ENCODE measurements around the gene PITX3.

PITX3 gene

DNA sequence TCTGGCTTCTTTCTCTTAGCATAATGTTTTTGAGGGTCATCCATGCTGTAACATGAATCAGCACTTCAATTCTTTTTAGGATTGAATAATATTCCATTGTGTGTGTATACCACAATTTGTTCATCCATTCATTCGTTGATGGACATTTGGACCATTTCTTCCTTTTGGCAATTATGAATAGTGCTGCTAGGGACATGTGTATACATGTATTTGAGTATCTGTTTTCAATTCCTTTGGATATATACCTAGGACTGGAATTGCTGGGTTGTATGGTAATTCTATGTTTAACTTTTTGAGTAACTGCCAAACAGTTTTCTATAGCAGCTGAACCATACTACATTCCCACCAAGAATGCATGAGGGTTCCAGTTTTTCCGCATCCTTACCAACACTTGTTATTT is 43.2 kb upstream of the PITX3 start:
- no peak overlapping the region for H3K4me3 ChIP-seq (ENCODE audit: low read depth, low read length)
- TF ChIP-seq, protein P1, sequence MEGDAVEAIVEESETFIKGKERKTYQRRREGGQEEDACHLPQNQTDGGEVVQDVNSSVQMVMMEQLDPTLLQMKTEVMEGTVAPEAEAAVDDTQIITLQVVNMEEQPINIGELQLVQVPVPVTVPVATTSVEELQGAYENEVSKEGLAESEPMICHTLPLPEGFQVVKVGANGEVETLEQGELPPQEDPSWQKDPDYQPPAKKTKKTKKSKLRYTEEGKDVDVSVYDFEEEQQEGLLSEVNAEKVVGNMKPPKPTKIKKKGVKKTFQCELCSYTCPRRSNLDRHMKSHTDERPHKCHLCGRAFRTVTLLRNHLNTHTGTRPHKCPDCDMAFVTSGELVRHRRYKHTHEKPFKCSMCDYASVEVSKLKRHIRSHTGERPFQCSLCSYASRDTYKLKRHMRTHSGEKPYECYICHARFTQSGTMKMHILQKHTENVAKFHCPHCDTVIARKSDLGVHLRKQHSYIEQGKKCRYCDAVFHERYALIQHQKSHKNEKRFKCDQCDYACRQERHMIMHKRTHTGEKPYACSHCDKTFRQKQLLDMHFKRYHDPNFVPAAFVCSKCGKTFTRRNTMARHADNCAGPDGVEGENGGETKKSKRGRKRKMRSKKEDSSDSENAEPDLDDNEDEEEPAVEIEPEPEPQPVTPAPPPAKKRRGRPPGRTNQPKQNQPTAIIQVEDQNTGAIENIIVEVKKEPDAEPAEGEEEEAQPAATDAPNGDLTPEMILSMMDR (IDR thresholded peaks at IDR 0.05; ENCODE audit: borderline replicate concordance, insufficient read depth, low read depth, low read length) = no peak

DNA sequence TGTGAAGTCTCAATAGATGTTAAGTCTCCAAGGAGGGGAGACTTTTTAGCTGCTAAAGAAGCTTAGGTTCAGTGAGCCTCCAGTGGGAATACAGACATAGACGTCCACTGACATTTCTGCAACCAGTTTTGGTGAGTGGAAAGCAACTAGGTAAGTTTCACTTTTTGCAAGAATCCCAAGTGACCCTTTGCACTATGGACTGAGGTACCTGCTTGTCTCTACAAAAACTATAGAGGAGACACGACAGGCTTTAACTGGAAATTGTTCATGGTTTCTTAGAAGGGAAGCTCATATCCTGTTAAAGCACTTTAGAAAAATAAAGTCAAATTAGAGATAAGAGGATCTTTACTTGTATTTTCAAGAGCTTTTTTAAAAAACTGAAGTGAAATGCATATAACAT is 42.6 kb upstream of the PITX3 start:
- TF ChIP-seq, protein P1 (IDR thresholded peaks at IDR 0.05; ENCODE audit: borderline replicate concordance, insufficient read depth, low read depth, low read length) = no peak
- H3K4me3 ChIP-seq (ENCODE audit: low read depth, low read length) = no peak overlapping the region

DNA sequence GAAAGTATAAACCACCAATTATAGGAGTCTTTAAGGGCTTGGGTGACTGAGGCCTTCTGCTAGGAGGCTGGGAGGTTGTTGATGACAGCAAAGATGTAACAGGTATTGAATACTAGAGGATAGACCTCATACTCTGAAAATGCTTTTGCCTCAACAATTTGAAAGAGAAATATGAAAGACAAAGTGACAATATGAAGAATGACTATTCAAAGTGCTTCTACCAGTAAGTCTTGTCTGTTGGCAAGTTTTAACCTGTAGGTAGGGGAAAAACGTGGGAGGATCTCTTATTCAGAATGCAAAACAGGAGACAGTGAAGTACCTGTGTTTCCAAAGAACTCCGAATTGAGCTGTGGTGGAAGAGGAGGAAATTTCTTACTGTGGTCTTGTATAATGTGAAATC is 42.2 kb upstream of the PITX3 start:
- TF ChIP-seq, protein P1 (IDR thresholded peaks at IDR 0.05; ENCODE audit: borderline replicate concordance, insufficient read depth, low read depth, low read length) = no peak
- H3K4me3 ChIP-seq (ENCODE audit: low read depth, low read length) = no peak overlapping the region

DNA sequence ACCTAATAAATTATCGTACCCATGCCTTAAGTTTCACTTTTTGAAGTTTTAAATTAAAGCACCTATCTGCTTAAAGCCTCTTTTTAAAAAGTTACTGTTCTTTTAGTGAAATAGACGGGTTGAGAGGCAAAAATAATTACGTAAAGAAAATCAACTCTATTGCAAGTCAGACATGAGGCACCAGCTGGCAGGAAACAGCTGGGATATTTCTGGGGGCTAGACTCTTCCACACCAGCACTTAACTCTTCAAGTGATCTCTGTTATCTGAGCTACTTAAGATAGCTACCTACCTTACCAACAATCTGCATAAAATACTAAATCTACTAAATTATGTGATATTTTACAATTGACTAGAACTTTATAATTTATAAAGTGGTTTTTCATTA is 39.8 kb upstream of the PITX3 start:
- TF ChIP-seq, protein P1 (IDR thresholded peaks at IDR 0.05; ENCODE audit: borderline replicate concordance, insufficient read depth, low read depth, low read length) = no peak
- no peak overlapping the region for H3K4me3 ChIP-seq (ENCODE audit: low read depth, low read length)

DNA sequence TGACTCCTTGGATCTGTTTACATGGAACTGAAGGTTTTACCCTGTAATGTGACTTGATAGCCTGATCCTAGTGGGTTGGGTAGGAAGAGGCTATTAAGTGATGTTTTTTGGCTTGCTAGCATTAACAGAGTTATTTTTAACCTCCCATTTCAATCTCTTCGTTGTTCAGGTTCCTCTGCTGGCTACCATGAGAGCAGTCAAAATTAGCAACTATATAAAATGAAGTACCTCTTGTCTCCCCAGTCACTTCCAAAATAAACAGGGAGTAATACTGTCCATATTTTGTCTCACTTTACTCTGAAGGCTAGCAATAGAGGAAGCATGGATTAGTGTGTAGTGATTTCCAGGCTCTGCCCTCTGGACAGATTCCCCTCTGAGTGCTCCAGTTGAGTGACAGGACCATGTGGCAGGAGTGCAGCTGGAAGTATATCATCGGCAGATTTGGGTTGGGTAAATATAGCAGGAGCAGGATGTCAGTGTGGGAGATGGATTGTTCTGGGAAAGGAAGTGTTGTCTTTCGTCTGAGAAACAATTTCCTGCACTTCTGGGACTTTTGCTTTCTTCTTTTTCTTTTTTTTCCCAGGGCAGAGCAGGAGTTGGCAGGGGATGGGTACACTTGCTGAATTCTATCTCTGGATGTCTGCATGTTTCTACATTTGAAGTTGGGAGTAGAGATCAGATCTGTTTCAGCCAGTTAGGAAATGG is 39.2 kb upstream of the PITX3 start:
- TF ChIP-seq, protein P1 (IDR thresholded peaks at IDR 0.05; ENCODE audit: borderline replicate concordance, insufficient read depth, low read depth, low read length) = no peak
- no peak overlapping the region for H3K4me3 ChIP-seq (ENCODE audit: low read depth, low read length)

DNA sequence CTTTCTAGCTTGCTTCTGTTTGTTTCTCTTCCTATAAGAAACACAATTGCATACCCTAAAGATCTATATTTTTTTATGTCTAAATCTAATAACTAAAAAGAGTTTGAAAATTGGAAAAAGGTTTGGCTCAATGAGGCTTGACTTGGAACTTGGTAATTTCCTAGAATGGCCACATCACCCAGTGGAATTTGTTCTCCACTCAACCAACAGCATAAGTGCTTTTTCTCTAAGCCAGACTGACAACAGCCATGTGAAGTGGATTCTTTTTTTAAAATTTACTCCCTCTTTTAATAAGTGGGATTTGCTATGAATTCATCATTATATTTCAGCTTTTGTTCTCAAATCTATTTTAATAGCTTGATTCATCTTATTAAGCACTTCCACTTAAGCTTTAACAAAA is 37.8 kb upstream of the PITX3 start:
- TF ChIP-seq, protein P1 (IDR thresholded peaks at IDR 0.05; ENCODE audit: borderline replicate concordance, insufficient read depth, low read depth, low read length) = no peak
- H3K4me3 ChIP-seq (ENCODE audit: low read depth, low read length) = no peak overlapping the region

DNA sequence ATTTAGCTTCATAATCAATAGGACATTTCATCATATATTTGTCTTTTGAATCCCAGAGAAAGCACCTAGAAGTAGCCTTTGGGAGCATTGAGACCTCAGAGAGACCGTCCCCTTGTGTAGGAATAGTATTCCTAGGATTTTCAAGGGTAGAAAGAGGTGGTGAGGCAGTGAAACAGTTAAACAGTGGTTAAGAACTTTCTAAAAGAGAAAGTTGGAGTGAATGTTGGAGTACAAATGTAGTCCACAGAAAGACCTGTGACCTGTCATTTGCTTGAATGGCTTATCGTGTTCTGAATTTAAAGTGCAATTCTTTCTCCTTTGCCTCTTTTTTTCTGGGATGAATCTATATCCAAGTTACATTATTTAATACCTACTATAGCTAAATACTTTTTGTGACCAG is 34.0 kb upstream of the PITX3 start:
- TF ChIP-seq, protein P1 (IDR thresholded peaks at IDR 0.05; ENCODE audit: borderline replicate concordance, insufficient read depth, low read depth, low read length) = no peak
- H3K4me3 ChIP-seq (ENCODE audit: low read depth, low read length) = no peak overlapping the region

Measured in GM12875 (cell line).